Occipital lobe (tissue), 2 donors: ENCODE results near the gene FAM72B. TPM values are rescaled to one million over a fixed set of nuclear protein-coding genes. Genes with fewer than 3 reads are reported as not detected.
"Not testable (repeated sequence)": the region's sequence is repeated elsewhere in the genome, so short reads cannot be mapped to it uniquely, and the experiment has no call there.

Experiments used
- DNase-seq: peaks from one replicate; lab custom pipeline; 2025; lab: John Stamatoyannopoulos, UW
- total RNA-seq: library from RNA; depleted of rRNA; stranded (reverse); fragments of >200 nt; gene quantifications from one replicate; pipeline ENCODE4 v1.2.3, GENCODE V29; 2014

Gene FAM72B
- total RNA-seq, 1 donor from 2014 or later, result 1.7 TPM

GRCh38 chr1:121152788-121153187, 31.4 kb downstream of the FAM72B start:
- not testable (repeated sequence) for DNase-seq

- DNase-seq, result not testable (repeated sequence)
Measured at GRCh38 chr1:121151294-121151693, 32.8 kb downstream of the FAM72B start.

GRCh38 chr1:121148489-121149190, 35.5 kb downstream of the FAM72B start:
- DNase-seq, result not testable (repeated sequence)

GRCh38 chr1:121140393-121140792, 43.7 kb downstream of the FAM72B start:
- DNase-seq, result not testable (repeated sequence)

GRCh38 chr1:121131494-121131893, 52.6 kb downstream of the FAM72B start:
- not testable (repeated sequence) for DNase-seq

- not testable (repeated sequence) for DNase-seq
Measured at GRCh38 chr1:121118480-121118824, 65.7 kb downstream of the FAM72B start.

Other genes with a start within 250 kb of the FAM72B start
- gene SRGAP2C, start 635 bp upstream of the FAM72B start, total RNA-seq, result 56.6 TPM